ENCODE data around the gene HAPLN1. TPM values are rescaled to one million over a fixed set of nuclear protein-coding genes. Genes with fewer than 3 reads are reported as not detected.

Gene HAPLN1
- total RNA-seq, 1 experiment from 2014 or later: not detected

- no peaks in the 10 kb centered on the region for H3K9me2 ChIP-seq (replicated peaks; ENCODE audit: insufficient read depth, low read length)
- H3K4me3 ChIP-seq (ENCODE audit: low read length): no peak overlapping the region
- DNase-seq: no peak
- no peaks in the 10 kb centered on the region for H3K27me3 ChIP-seq (ENCODE audit: low read length)
- H3K36me3 ChIP-seq (ENCODE audit: insufficient read depth, low read length): no peaks in the 10 kb centered on the region
- no peaks in the 10 kb centered on the region for H3K9me3 ChIP-seq (ENCODE audit: low read length)
- no peak overlapping the region for H3K9ac ChIP-seq (ENCODE audit: low read length)
- H2AFZ ChIP-seq (ENCODE audit: low read length): no peak overlapping the region
- H4K20me1 ChIP-seq (ENCODE audit: insufficient read depth, low read depth, low read length): no peaks in the 10 kb centered on the region
- no peak overlapping the region for H3K4me2 ChIP-seq (ENCODE audit: low read depth, low read length, poor library complexity, severe bottlenecking)
- no peaks in the 10 kb centered on the region for H3K4me1 ChIP-seq (ENCODE audit: low read length)
- H3K79me2 ChIP-seq (ENCODE audit: low read length): no peaks in the 10 kb centered on the region
- no peak overlapping the region for H3K27ac ChIP-seq (ENCODE audit: low read length)
Measured at GRCh38 chr5:83687124-83687619, 33.5 kb downstream of the HAPLN1 start.

- Histone ChIP-seq H3K9ac (ENCODE audit: low read length) (no peak overlapping the region), H4K20me1 (ENCODE audit: insufficient read depth, low read depth, low read length) (no peaks in the 10 kb centered on the region), H3K4me3 (ENCODE audit: low read length) (no peak overlapping the region), H3K79me2 (ENCODE audit: low read length) (no peaks in the 10 kb centered on the region), H3K27me3 (ENCODE audit: low read length) (no peaks in the 10 kb centered on the region), H3K27ac (ENCODE audit: low read length) (no peak overlapping the region), H3K9me2 (replicated peaks; ENCODE audit: insufficient read depth, low read length) (no peaks in the 10 kb centered on the region), H3K36me3 (ENCODE audit: insufficient read depth, low read length) (no peaks in the 10 kb centered on the region), H3K4me1 (ENCODE audit: low read length) (no peaks in the 10 kb centered on the region), H3K4me2 (ENCODE audit: low read depth, low read length, poor library complexity, severe bottlenecking) (no peak overlapping the region), H2AFZ (ENCODE audit: low read length) (no peak overlapping the region), H3K9me3 (ENCODE audit: low read length) (no peaks in the 10 kb centered on the region)
- no peak for DNase-seq
Measured at GRCh38 chr5:83686251-83686650, 34.4 kb downstream of the HAPLN1 start.

- Histone ChIP-seq H4K20me1 (ENCODE audit: insufficient read depth, low read depth, low read length) (no peaks in the 10 kb centered on the region), H3K4me2 (ENCODE audit: low read depth, low read length, poor library complexity, severe bottlenecking) (no peak overlapping the region), H3K9me3 (ENCODE audit: low read length) (no peaks in the 10 kb centered on the region), H3K9ac (ENCODE audit: low read length) (no peak overlapping the region), H2AFZ (ENCODE audit: low read length) (no peak overlapping the region), H3K36me3 (ENCODE audit: insufficient read depth, low read length) (no peaks in the 10 kb centered on the region), H3K9me2 (replicated peaks; ENCODE audit: insufficient read depth, low read length) (no peaks in the 10 kb centered on the region), H3K27ac (ENCODE audit: low read length) (no peak overlapping the region), H3K4me1 (ENCODE audit: low read length) (no peaks in the 10 kb centered on the region), H3K4me3 (ENCODE audit: low read length) (no peak overlapping the region), H3K27me3 (ENCODE audit: low read length) (no peaks in the 10 kb centered on the region), H3K79me2 (ENCODE audit: low read length) (no peaks in the 10 kb centered on the region)
- no peak for DNase-seq
Measured at GRCh38 chr5:83683836-83684235, 36.8 kb downstream of the HAPLN1 start.

- Histone ChIP-seq H3K9me2 (replicated peaks; ENCODE audit: insufficient read depth, low read length) (no peaks in the 10 kb centered on the region), H3K79me2 (ENCODE audit: low read length) (no peaks in the 10 kb centered on the region), H4K20me1 (ENCODE audit: insufficient read depth, low read depth, low read length) (no peaks in the 10 kb centered on the region), H3K27me3 (ENCODE audit: low read length) (no peaks in the 10 kb centered on the region), H3K9me3 (ENCODE audit: low read length) (no peaks in the 10 kb centered on the region), H2AFZ (ENCODE audit: low read length) (no peak overlapping the region), H3K4me3 (ENCODE audit: low read length) (no peak overlapping the region), H3K36me3 (ENCODE audit: insufficient read depth, low read length) (no peaks in the 10 kb centered on the region), H3K9ac (ENCODE audit: low read length) (no peak overlapping the region), H3K4me1 (ENCODE audit: low read length) (no peaks in the 10 kb centered on the region), H3K27ac (ENCODE audit: low read length) (no peak overlapping the region), H3K4me2 (ENCODE audit: low read depth, low read length, poor library complexity, severe bottlenecking) (no peak overlapping the region)
- DNase-seq: no peak
Measured at GRCh38 chr5:83672646-83673045, 48.0 kb downstream of the HAPLN1 start.

DNA sequence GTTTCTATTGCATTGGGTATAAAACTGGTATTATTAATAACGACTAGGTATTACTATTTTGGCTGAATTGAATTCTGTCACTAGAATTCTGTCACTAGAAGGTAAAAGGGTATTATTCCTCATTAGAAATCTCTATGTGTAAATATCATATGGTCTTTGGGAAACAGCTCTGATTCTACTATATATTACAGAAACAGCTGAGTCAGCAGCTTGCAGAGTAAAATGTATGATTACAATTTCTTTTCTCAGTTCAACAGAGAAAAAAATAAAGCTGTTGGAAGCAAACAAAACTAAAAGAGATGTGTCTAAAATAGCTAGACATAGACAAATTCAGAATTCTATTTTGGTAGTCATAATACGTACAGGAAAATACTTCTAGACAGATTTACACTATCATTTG lies 48.5 kb downstream of the HAPLN1 start:
- Histone ChIP-seq H2AFZ (ENCODE audit: low read length) (no peak overlapping the region), H3K4me3 (ENCODE audit: low read length) (no peak overlapping the region), H4K20me1 (ENCODE audit: insufficient read depth, low read depth, low read length) (no peaks in the 10 kb centered on the region), H3K27ac (ENCODE audit: low read length) (no peak overlapping the region), H3K9ac (ENCODE audit: low read length) (no peak overlapping the region), H3K9me3 (ENCODE audit: low read length) (no peaks in the 10 kb centered on the region), H3K36me3 (ENCODE audit: insufficient read depth, low read length) (no peaks in the 10 kb centered on the region), H3K79me2 (ENCODE audit: low read length) (no peaks in the 10 kb centered on the region), H3K4me1 (ENCODE audit: low read length) (no peaks in the 10 kb centered on the region), H3K9me2 (replicated peaks; ENCODE audit: insufficient read depth, low read length) (no peaks in the 10 kb centered on the region), H3K27me3 (ENCODE audit: low read length) (no peaks in the 10 kb centered on the region), H3K4me2 (ENCODE audit: low read depth, low read length, poor library complexity, severe bottlenecking) (no peak overlapping the region)
- DNase-seq: no peak

DNA sequence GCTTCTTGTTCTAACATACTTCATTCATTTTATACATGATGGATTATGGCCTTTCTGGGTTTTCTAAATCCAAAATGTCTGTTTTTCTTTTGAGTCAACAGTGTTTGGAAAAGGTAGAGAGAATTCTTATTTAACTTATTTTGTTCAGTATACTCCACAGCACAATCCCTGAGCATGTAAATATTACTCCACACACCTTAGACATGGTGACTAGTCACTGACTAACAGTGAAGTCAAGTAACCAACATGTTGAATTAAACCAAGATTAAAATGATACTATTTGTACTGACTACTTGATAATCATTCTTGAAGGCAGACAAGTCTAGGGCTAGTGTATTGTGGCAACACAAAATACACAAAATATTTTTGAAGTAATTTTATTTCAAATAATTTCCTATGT lies 55.0 kb downstream of the HAPLN1 start:
- Histone ChIP-seq H3K36me3 (ENCODE audit: insufficient read depth, low read length) (no peaks in the 10 kb centered on the region), H3K9me2 (replicated peaks; ENCODE audit: insufficient read depth, low read length) (no peaks in the 10 kb centered on the region), H3K4me1 (ENCODE audit: low read length) (no peaks in the 10 kb centered on the region), H3K9ac (ENCODE audit: low read length) (no peak overlapping the region), H3K79me2 (ENCODE audit: low read length) (no peaks in the 10 kb centered on the region), H2AFZ (ENCODE audit: low read length) (no peak overlapping the region), H3K4me2 (ENCODE audit: low read depth, low read length, poor library complexity, severe bottlenecking) (no peak overlapping the region), H3K4me3 (ENCODE audit: low read length) (no peak overlapping the region), H4K20me1 (ENCODE audit: insufficient read depth, low read depth, low read length) (no peaks in the 10 kb centered on the region), H3K27ac (ENCODE audit: low read length) (no peak overlapping the region), H3K27me3 (ENCODE audit: low read length) (no peaks in the 10 kb centered on the region), H3K9me3 (ENCODE audit: low read length) (no peaks in the 10 kb centered on the region)
- no peak for DNase-seq

GRCh38 chr5:83662558-83662957 lies 58.1 kb downstream of the HAPLN1 start:
- no peaks in the 10 kb centered on the region for H3K27me3 ChIP-seq (ENCODE audit: low read length)
- H2AFZ ChIP-seq (ENCODE audit: low read length): no peak overlapping the region
- no peaks in the 10 kb centered on the region for H3K79me2 ChIP-seq (ENCODE audit: low read length)
- H3K9me3 ChIP-seq (ENCODE audit: low read length): no peaks in the 10 kb centered on the region
- no peaks in the 10 kb centered on the region for H3K36me3 ChIP-seq (ENCODE audit: insufficient read depth, low read length)
- no peak overlapping the region for H3K4me2 ChIP-seq (ENCODE audit: low read depth, low read length, poor library complexity, severe bottlenecking)
- H4K20me1 ChIP-seq (ENCODE audit: insufficient read depth, low read depth, low read length): no peaks in the 10 kb centered on the region
- H3K9me2 ChIP-seq (replicated peaks; ENCODE audit: insufficient read depth, low read length): no peaks in the 10 kb centered on the region
- no peak overlapping the region for H3K4me3 ChIP-seq (ENCODE audit: low read length)
- no peak for DNase-seq
- H3K9ac ChIP-seq (ENCODE audit: low read length): no peak overlapping the region
- no peak overlapping the region for H3K27ac ChIP-seq (ENCODE audit: low read length)
- no peaks in the 10 kb centered on the region for H3K4me1 ChIP-seq (ENCODE audit: low read length)

DNA sequence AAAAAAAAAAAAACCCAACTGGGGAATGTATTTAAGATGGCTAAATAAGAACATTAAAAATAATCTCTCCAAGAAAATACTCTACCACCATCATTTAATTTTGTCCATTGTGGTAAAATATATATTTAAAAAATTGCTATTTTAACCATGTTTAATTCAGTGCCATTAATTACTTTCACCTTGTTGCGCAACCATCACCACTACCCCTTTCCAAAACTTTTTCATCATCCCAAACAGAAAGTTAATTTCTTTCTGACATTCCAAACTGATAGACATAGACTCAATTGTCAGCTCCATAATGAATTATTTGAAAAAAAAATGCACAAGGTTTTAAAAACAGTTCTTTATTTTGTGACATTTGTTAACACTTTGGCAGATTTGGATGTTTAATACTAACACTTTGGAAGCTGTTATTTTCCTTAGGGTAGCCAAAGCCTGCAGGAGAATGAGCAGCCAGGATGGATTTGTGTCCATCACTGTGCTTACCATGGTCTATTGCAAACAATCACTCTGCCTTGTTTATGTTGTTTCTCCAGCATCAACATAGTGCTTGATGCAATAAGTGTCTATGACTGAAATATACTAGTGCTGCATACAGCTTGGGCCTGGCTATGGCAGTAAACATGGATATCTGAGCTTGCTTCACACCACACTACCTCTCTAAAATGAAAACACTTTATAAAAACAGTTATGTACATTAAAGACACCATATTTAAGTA lies 62.7 kb downstream of the HAPLN1 start:
- no peaks in the 10 kb centered on the region for H3K27me3 ChIP-seq (ENCODE audit: low read length)
- H3K79me2 ChIP-seq (ENCODE audit: low read length): no peaks in the 10 kb centered on the region
- no peak overlapping the region for H3K4me2 ChIP-seq (ENCODE audit: low read depth, low read length, poor library complexity, severe bottlenecking)
- H3K9me3 ChIP-seq (ENCODE audit: low read length): no peaks in the 10 kb centered on the region
- H2AFZ ChIP-seq (ENCODE audit: low read length): no peak overlapping the region
- H3K9ac ChIP-seq (ENCODE audit: low read length): no peak overlapping the region
- H3K36me3 ChIP-seq (ENCODE audit: insufficient read depth, low read length): no peaks in the 10 kb centered on the region
- H3K9me2 ChIP-seq (replicated peaks; ENCODE audit: insufficient read depth, low read length): no peaks in the 10 kb centered on the region
- H4K20me1 ChIP-seq (ENCODE audit: insufficient read depth, low read depth, low read length): no peaks in the 10 kb centered on the region
- DNase-seq: no peak
- no peak overlapping the region for H3K27ac ChIP-seq (ENCODE audit: low read length)
- H3K4me1 ChIP-seq (ENCODE audit: low read length): no peaks in the 10 kb centered on the region
- no peak overlapping the region for H3K4me3 ChIP-seq (ENCODE audit: low read length)

Measured in Karpas-422 (cell line).